KOPT-K1 (cell line): ENCODE data around the gene MIA3.

Experiments used
- H3K27ac ChIP-seq: fragments of 200-600 bp; sonication (generic); 2 replicates; pipeline ENCODE4 v1.5.1; 2016; ENCODE audit warnings: antibody characterized with exemption, mild to moderate bottlenecking, low read depth, low read length; ENCODE audit not compliant: poor library complexity, severe bottlenecking
- H3K36me3 ChIP-seq: fragments of 200-600 bp; sonication (generic); 2 replicates; pipeline ENCODE4 v1.5.1; 2017; ENCODE audit warnings: antibody characterized with exemption, mild to moderate bottlenecking, low read length, moderate library complexity; ENCODE audit not compliant: insufficient read depth
- H3K9me3 ChIP-seq: fragments of 200-600 bp; sonication (generic); 2 replicates; pipeline ENCODE4 v1.5.1; 2017; ENCODE audit warnings: antibody characterized with exemption, low read length, mild to moderate bottlenecking; ENCODE audit not compliant: insufficient read depth, poor library complexity, severe bottlenecking

The MIA3 gene

GRCh38 chr1:222713091-222713961, 95.4 kb downstream of the MIA3 start:
- peaks cover 23% of the 10 kb centered on the region for H3K36me3 ChIP-seq
- H3K27ac ChIP-seq: peak overlapping the region; percentile 97
- H3K9me3 ChIP-seq: no peaks in the 10 kb centered on the region

GRCh38 chr1:222716393-222716792, 98.5 kb downstream of the MIA3 start:
- Histone ChIP-seq H3K36me3 (peaks cover 52% of the 10 kb centered on the region), H3K9me3 (no peaks in the 10 kb centered on the region), H3K27ac (no peak overlapping the region)
